Skeletal muscle tissue (tissue), 4 donors: ENCODE results near the gene TMEM119. TPM values are rescaled to one million over a fixed set of nuclear protein-coding genes. Genes with fewer than 3 reads are reported as not detected.
A peak's percentile ranks its signal among the peaks of the same experiment; 100 is the strongest.

Experiments used
- H3K27ac ChIP-seq: one replicate; pipeline ENCODE4 v1.7.0; 2013; ENCODE audit warnings: mild to moderate bottlenecking, low read depth, low read length, inconsistent platforms
- H3K27me3 ChIP-seq, 3 donors: one replicate each; pipeline ENCODE4 v1.7.0; 2013; ENCODE audit warnings: low read length in 3 of 3; ENCODE audit not compliant: control insufficient read depth in 3 of 3, insufficient read depth in 3 of 3
- H3K36me3 ChIP-seq, 3 donors: one replicate each; pipeline ENCODE4 v1.7.0; 2013; ENCODE audit warnings: low read length in 3 of 3; ENCODE audit not compliant: control insufficient read depth in 3 of 3, insufficient read depth in 3 of 3
- H3K4me1 ChIP-seq, 3 donors: one replicate each; pipeline ENCODE4 v1.7.0; 2013; ENCODE audit warnings: low read length in 3 of 3, mild to moderate bottlenecking in 3 of 3; ENCODE audit not compliant: control insufficient read depth in 3 of 3, insufficient read depth in 3 of 3
- H3K4me3 ChIP-seq, 3 donors: one replicate each; pipeline ENCODE4 v1.7.0; 2013; ENCODE audit warnings: low read length in 3 of 3
- H3K9ac ChIP-seq, 3 donors: one replicate each; pipeline ENCODE4 v1.7.0; 2013; ENCODE audit warnings: low read length in 3 of 3, mild to moderate bottlenecking in 3 of 3, moderate library complexity in 2 of 3, low read depth in 1 of 3
- H3K9me3 ChIP-seq, 3 donors: one replicate each; pipeline ENCODE4 v1.7.0; 2013; ENCODE audit warnings: low read length in 3 of 3; ENCODE audit not compliant: control insufficient read depth in 3 of 3
- total RNA-seq: library from RNA; depleted of rRNA; stranded (reverse); fragments of >200 nt; gene quantifications from one replicate; pipeline ENCODE4 v1.2.3, GENCODE V29; 2014
- donor health status: Osteomylitis.

The TMEM119 gene
- total RNA-seq, 1 donor from 2014 or later = 37.1 TPM

DNA sequence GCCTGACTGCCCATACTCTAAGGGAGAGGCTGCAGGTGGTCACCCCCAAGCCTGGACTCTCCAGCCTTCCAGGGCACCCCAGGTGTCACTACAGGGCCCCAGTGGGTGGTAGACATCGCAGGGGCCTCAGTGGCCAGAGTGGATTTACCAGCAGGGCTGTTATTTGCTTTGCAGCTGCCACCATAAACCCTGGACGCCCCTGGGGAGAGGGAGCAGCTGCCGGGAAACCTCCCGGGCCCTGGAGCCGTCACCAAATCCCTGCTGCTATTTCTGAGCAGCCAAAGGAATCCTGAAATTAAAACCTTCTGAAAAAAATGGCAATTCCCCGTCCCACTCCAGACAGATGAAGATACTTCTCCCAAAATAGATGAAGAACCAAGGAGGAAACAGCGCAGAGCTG, 13.9 kb downstream of the TMEM119 start:
- Histone ChIP-seq H3K27me3 (no peaks in the 10 kb centered on the region), H3K27ac (no peak overlapping the region), H3K9me3 (no peaks in the 10 kb centered on the region), H3K36me3 (no peaks in the 10 kb centered on the region), H3K9ac (no peak overlapping the region), H3K4me1 (peaks cover 8 to 14% (median 9%) of the 10 kb centered on the region in 3 donors), H3K4me3 (no peak overlapping the region)

DNA sequence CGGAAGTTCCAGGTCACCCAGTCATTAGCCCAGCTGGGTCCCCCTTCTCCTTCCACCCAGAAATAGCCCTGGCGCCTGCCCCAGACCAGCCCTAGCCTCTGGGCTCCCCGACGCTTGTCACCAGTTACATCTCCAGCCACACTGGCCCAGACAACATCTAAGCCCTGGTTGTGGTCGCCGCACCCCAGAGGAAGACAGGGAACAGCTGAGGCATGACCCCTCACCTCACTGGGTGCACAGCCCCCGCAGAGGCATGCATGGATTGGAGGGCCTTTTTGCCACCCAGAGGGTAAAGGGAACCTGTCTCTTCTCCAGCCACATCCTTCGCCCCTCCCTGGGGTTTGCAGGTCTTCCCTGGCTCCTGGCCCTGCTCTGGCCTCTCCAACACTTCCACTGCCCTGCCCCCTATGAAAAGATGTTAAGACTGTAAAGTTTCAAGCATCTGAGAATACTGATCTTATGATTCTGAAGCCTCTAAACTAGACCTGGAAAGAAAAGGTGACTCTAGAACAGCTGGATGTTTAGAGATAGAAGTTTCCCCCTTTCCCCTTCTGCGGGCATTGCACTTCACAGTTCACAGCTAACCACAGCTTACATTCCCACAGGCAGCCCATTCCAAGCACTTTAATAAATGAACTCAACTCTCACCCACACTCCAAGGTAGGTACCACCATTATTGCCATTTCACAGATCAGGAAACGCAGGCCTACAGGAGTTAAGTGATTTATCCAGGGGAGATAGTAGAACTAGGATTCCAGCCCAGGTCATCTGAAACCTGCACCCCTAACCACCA, 14.7 kb downstream of the TMEM119 start:
- no peaks in the 10 kb centered on the region for H3K9me3 ChIP-seq
- peak overlapping the region in 1 of 3 donors; percentile 25 for H3K9ac ChIP-seq
- H3K4me1 ChIP-seq = peaks cover 8 to 14% (median 9%) of the 10 kb centered on the region in 3 donors
- H3K27ac ChIP-seq = no peak overlapping the region
- no peak overlapping the region for H3K4me3 ChIP-seq
- H3K27me3 ChIP-seq = no peaks in the 10 kb centered on the region
- H3K36me3 ChIP-seq = no peaks in the 10 kb centered on the region

DNA sequence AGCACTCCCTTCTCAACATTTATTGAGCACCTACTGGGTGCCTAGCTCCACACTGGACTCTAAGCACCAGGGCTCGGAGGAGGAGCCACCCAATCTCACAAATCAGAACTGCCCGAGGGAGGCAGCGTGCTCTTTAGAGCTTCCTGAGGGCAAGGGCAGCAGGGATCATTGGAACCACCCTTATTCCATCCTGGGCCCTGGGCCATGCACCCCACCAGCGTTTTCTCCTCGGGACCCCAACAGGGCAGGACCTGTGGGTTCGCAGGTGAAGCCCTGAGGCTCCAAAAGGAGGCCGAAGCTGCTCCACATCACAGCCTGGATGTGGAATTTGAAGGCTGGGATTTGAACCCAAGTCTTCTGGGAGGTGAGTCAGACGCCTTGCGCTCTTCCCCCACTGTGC, 15.4 kb downstream of the TMEM119 start:
- no peaks in the 10 kb centered on the region for H3K27me3 ChIP-seq
- H3K36me3 ChIP-seq = no peaks in the 10 kb centered on the region
- H3K4me3 ChIP-seq = no peak overlapping the region
- peaks cover 8 to 14% (median 9%) of the 10 kb centered on the region in 3 donors for H3K4me1 ChIP-seq
- H3K9ac ChIP-seq = no peak overlapping the region
- no peak overlapping the region for H3K27ac ChIP-seq
- H3K9me3 ChIP-seq = no peaks in the 10 kb centered on the region

DNA sequence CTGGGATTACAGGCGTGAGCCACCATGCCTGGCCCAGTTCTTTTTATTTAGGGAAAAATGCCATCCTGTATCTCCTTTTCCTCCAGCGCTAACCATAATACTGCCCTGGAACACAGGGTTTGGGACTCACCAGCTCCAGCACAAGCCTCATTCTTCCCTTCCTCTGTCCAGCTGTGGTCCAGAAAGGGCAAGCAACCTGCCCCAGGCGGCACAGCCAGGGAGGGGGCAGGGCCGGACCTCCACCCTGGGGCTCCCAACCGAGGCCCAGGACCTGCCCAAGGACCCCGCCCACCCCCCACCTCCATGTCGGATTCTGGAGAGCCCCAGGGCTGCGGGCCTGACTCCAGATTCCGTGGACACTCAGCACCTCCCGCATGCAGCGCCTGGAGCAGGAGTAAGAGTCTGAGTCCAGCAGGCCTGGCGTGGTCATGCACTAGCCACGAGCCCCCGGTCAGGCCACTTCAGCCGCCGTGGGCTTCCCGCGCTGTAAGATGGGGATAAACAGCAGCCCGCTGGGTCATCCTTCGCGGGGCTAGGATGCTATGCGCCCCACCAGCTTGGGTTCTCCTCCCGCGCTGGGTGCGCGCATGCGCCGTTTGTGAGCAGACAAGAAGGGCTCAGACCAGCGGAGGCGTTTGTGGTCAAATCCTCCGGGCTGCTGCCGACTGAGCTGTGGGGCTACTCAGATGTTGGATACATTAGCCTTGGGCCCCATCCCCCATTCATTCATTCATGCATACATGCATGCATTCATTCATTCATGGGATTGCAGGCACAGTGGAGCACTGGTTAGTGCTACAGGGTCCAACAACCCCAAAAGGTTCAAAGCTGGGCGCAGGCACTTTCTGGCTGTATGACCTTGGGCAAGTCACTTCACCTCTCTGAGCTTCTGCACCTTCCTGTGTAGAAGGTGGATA, 16.3 kb downstream of the TMEM119 start:
- Histone ChIP-seq H3K27me3 (no peaks in the 10 kb centered on the region), H3K27ac (no peak overlapping the region), H3K9me3 (no peaks in the 10 kb centered on the region), H3K9ac (no peak overlapping the region), H3K4me3 (no peak overlapping the region), H3K36me3 (no peaks in the 10 kb centered on the region), H3K4me1 (peaks cover 8 to 15% (median 9%) of the 10 kb centered on the region in 3 donors)

DNA sequence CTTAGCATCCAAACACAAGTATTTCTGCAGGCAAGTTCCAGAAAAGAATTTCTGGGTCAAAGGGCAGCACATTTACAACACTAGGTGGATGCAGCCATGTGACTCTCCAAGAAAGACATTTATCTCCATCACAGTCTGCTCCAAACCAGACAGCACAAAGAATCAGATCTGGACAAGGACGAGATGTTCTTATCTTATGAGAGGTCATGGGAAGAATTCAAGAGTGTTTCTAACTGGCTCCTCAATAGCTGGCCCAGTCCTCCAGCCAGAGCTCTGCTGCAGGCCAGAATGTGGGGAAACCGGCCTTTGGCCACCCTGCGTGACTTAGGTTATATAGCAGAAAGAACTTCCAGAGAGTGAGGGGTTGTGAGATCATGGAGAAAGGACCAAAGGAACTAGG, 17.4 kb downstream of the TMEM119 start:
- Histone ChIP-seq H3K27ac (no peak overlapping the region), H3K36me3 (no peaks in the 10 kb centered on the region)

DNA sequence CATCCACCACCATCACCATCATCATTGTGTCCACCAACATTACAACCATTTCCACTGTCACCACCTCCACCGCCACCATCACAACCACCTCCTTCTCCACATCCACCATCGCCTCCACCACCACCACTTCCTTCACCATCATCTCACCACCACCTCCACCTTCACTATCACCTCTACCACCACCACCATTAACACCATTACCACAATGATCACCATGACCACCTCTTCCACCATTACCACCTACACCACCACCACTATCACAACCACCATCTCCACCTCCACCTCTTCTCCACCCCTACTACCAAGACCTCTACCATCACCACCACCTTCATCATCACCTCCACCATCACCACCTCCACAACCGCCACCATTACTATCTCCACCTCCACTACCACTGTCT, 19.1 kb downstream of the TMEM119 start:
- no peaks in the 10 kb centered on the region for H3K36me3 ChIP-seq
- H3K27me3 ChIP-seq = no peaks in the 10 kb centered on the region
- no peak overlapping the region for H3K9ac ChIP-seq

More for the DNA sequence above, 17.4 kb downstream of the TMEM119 start:
- H3K4me1 ChIP-seq = peaks cover 8 to 19% (median 9%) of the 10 kb centered on the region in 3 donors
- H3K9ac ChIP-seq = no peak overlapping the region
- no peaks in the 10 kb centered on the region for H3K27me3 ChIP-seq
- H3K4me3 ChIP-seq = no peak overlapping the region
- no peaks in the 10 kb centered on the region for H3K9me3 ChIP-seq

DNA sequence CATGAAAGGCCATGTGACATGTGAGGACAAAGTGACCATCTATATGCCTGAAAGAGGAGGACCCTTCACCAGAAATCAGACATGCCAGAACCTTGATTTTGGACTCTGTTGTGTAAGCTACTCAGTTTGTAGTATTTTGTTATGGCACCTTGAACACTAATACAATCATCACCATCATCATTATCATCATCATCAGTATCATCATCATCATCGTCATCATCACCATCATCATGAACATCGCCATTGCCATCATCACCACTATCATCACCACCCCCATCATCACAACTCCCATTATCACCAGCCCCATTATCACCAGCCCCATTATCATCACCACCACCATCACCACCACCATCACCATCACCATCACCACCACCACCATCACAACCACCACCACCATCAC, 19.6 kb downstream of the TMEM119 start:
- Histone ChIP-seq H3K27me3 (no peaks in the 10 kb centered on the region), H3K27ac (no peak overlapping the region), H3K36me3 (no peaks in the 10 kb centered on the region), H3K4me1 (peaks cover 3 to 7% (median 4%) of the 10 kb centered on the region in 3 donors), H3K4me3 (no peak overlapping the region), H3K9me3 (no peaks in the 10 kb centered on the region), H3K9ac (no peak overlapping the region)

More for the DNA sequence above, 19.1 kb downstream of the TMEM119 start:
- Histone ChIP-seq H3K4me1 (peaks cover 6 to 12% (median 7%) of the 10 kb centered on the region in 3 donors), H3K27ac (no peak overlapping the region), H3K4me3 (no peak overlapping the region), H3K9me3 (no peaks in the 10 kb centered on the region)

DNA sequence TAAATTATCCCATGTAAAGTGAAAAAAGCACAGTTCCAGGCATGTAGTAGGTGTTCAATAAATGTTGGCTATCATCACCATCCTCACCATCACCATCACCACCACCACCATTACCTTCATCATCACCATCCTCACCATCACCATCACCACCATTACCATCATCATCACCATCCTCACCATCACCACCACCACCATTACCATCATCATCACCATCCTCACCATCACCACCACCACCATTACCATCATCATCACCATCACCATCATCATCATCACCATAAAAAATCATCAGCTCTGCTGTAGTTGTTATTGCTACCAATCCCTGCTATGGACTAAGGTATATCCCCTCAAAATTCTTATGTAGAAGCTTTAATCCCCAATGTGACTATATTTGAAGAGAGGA, 20.4 kb downstream of the TMEM119 start:
- no peak overlapping the region for H3K27ac ChIP-seq

DNA sequence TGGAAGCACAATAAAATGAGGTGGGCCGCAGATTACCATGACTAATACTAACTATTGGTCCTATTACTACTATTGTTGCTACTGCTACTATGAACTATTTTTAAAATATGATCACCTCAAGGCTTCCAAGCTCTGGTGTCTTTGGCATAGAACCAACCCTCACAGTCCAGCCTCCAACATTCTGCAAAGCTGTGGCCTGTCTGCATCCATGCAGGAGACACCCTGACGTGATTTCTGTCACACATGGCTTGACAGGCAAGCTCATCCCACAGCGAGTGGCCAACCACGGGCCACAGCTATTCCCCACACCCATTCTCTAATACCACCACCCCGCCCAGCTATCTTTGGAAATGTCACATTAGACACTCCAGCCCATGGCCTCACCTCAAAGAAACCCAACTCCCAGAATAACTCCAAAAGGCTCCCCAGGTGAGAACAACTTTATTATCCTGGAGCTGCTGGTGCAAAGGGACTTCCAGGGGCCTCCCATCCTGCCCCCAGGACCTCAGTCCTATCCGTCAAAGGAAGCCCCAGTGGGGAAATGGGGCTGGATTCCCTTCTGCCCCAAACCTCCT, 21.1 kb downstream of the TMEM119 start:
- peak overlapping the region in 1 of 3 donors; percentile 33 for H3K9ac ChIP-seq

More for the DNA sequence above, 20.4 kb downstream of the TMEM119 start:
- H3K36me3 ChIP-seq = no peaks in the 10 kb centered on the region
- no peaks in the 10 kb centered on the region for H3K27me3 ChIP-seq
- no peaks in the 10 kb centered on the region for H3K9me3 ChIP-seq
- no peak overlapping the region for H3K4me3 ChIP-seq
- no peak overlapping the region for H3K9ac ChIP-seq
- peaks cover 0 to 4% (median 0%) of the 10 kb centered on the region in 3 donors for H3K4me1 ChIP-seq

More for the DNA sequence above, 21.1 kb downstream of the TMEM119 start:
- Histone ChIP-seq H3K36me3 (no peaks in the 10 kb centered on the region), H3K4me3 (no peak overlapping the region), H3K27ac (no peak overlapping the region), H3K27me3 (no peaks in the 10 kb centered on the region), H3K4me1 (peaks cover 0 to 4% (median 0%) of the 10 kb centered on the region in 3 donors), H3K9me3 (no peaks in the 10 kb centered on the region)
